ENCODE measurements around the gene SARNP. TPM values are rescaled to one million over a fixed set of nuclear protein-coding genes. Genes with fewer than 3 reads are reported as not detected.

Gene SARNP
- total and polyA plus RNA-seq, 9 of the 15 experiments (the other 6 are each of a cell fraction or from before 2014, with no cell fraction given): 70.1 to 400 (median 198) TPM

DNA sequence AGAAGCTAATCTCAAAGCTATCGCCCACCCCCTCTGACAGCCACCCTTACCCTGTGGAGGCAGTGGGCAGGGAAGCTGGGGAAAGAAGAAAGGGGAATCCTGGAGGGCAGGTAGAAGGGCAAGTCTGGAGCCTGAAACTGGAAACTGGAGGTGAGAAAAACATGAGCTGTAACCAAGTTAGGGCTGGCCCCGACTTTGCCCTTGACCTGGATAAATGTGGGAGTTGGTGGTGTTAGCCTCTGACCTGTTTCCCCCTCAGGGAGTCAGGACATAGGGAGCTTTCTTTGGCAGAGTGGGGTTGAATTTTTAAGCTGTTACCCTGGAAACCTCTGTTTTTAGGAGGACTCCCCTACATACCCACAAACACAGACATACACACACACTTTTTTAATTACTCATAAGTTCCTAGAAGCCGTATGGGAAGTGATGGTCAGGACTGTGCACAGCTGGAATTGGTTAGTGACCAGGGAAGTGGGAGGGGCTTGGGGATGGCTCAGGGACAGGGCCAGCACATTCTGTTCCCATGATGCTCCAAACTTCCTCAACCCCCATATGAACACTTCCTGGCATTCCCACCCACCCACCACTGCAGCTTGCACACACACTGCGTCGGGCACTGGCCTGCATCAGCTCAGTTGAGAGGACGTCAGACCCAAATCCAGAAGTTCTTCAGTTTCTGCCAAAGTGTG lies 30.2 kb upstream of the SARNP start (continued):
- TF ChIP-seq, protein P1, sequence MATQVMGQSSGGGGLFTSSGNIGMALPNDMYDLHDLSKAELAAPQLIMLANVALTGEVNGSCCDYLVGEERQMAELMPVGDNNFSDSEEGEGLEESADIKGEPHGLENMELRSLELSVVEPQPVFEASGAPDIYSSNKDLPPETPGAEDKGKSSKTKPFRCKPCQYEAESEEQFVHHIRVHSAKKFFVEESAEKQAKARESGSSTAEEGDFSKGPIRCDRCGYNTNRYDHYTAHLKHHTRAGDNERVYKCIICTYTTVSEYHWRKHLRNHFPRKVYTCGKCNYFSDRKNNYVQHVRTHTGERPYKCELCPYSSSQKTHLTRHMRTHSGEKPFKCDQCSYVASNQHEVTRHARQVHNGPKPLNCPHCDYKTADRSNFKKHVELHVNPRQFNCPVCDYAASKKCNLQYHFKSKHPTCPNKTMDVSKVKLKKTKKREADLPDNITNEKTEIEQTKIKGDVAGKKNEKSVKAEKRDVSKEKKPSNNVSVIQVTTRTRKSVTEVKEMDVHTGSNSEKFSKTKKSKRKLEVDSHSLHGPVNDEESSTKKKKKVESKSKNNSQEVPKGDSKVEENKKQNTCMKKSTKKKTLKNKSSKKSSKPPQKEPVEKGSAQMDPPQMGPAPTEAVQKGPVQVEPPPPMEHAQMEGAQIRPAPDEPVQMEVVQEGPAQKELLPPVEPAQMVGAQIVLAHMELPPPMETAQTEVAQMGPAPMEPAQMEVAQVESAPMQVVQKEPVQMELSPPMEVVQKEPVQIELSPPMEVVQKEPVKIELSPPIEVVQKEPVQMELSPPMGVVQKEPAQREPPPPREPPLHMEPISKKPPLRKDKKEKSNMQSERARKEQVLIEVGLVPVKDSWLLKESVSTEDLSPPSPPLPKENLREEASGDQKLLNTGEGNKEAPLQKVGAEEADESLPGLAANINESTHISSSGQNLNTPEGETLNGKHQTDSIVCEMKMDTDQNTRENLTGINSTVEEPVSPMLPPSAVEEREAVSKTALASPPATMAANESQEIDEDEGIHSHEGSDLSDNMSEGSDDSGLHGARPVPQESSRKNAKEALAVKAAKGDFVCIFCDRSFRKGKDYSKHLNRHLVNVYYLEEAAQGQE (IDR thresholded peaks at IDR 0.05; ENCODE audit: borderline replicate concordance): no peak
- TF ChIP-seq, protein P1 (CRISPR knock-in tag; IDR thresholded peaks at IDR 0.05; ENCODE audit: low read depth): no peak
- TF ChIP-seq NCOA6 (IDR thresholded peaks at IDR 0.05) (no peak), NR4A1 (CRISPR knock-in tag; IDR thresholded peaks at IDR 0.05) (no peak), NR4A1 (tag; IDR thresholded peaks at IDR 0.05) (no peak), ZNF551 (CRISPR knock-in tag; IDR thresholded peaks at IDR 0.05) (no peak), NR2C2 (CRISPR knock-in tag; IDR thresholded peaks at IDR 0.05) (no peak), NR2C2 (tag; IDR thresholded peaks at IDR 0.05) (peak; percentile 45; the same call in 1 of the 2 replicates), SPI1 (IDR thresholded peaks at IDR 0.05; ENCODE audit: borderline replicate concordance, low read depth, low read length) (peak; percentile 65; the same call in 1 of the 2 replicates), HLTF (IDR thresholded peaks at IDR 0.05) (no peak), ZNF175 (CRISPR knock-in tag; IDR thresholded peaks at IDR 0.05; ENCODE audit: low read depth) (peak; percentile 38; the same call in 1 of the 2 replicates), SNRNP70 (optimal IDR thresholded peaks at IDR 0.05; ENCODE audit: low read depth, low read length) (no peak), FOXK2 (conservative IDR thresholded peaks at IDR 0.05 in 1 of 2, IDR thresholded peaks at IDR 0.05 in 1 of 2; ENCODE audit: low read depth in 2 of 2) (0 out of 4 replicates have a peak, but pooled peaks of 1 of the 2 experiments have one; percentile 31), RAD51 (IDR thresholded peaks at IDR 0.05; ENCODE audit: borderline replicate concordance, low read depth) (no peak), ELF2 (CRISPR knock-in tag; IDR thresholded peaks at IDR 0.05) (no peak), MAZ (CRISPR knock-in tag; conservative IDR thresholded peaks at IDR 0.05 in 1 of 2, IDR thresholded peaks at IDR 0.05 in 1 of 2) (peak in 1 of 2 experiments; percentile 48; a peak in 1 of 4 replicates), NONO (IDR thresholded peaks at IDR 0.05; ENCODE audit: low read depth in 2 of 2, low read length in 1 of 2) (no peak)
- TF ChIP-seq, protein P2, sequence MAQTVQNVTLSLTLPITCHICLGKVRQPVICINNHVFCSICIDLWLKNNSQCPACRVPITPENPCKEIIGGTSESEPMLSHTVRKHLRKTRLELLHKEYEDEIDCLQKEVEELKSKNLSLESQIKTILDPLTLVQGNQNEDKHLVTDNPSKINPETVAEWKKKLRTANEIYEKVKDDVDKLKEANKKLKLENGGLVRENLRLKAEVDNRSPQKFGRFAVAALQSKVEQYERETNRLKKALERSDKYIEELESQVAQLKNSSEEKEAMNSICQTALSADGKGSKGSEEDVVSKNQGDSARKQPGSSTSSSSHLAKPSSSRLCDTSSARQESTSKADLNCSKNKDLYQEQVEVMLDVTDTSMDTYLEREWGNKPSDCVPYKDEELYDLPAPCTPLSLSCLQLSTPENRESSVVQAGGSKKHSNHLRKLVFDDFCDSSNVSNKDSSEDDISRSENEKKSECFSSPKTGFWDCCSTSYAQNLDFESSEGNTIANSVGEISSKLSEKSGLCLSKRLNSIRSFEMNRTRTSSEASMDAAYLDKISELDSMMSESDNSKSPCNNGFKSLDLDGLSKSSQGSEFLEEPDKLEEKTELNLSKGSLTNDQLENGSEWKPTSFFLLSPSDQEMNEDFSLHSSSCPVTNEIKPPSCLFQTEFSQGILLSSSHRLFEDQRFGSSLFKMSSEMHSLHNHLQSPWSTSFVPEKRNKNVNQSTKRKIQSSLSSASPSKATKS (CRISPR knock-in tag; IDR thresholded peaks at IDR 0.05): no peak

Measured in K562 (cell line).